ENCODE measurements around the gene ETS2.

- TF ChIP-seq CTCF (IDR thresholded peaks at IDR 0.05) (no peak), POLR2A (IDR thresholded peaks at IDR 0.05) (no peak), EP300 (IDR thresholded peaks at IDR 0.05) (no peak)
These were observed 32.2 kb downstream of the ETS2 start for GRCh38 chr21:38837806-38838461.

All from ovary (tissue), 3 donors.